Heart right ventricle (tissue), 16 donors: ENCODE measurements around the gene CPTP. TPM values are rescaled to one million over a fixed set of nuclear protein-coding genes. Genes with fewer than 3 reads are reported as not detected.

ENCODE experiments used
- ATAC-seq, 8 donors: fragments of 200-7000 bp; cut with Tn5 transposase; one replicate each; pipeline ENCODE4 v1.9.1; 2020; ENCODE audit warnings: mild to moderate bottlenecking in 8 of 8, moderate library complexity in 8 of 8, moderate number of reproducible peaks in 1 of 8
- DNase-seq, 2 donors: peaks; one replicate each; pipeline ENCODE4 v3.0.0-alpha.2; 2020
- H3K27ac ChIP-seq, 10 donors: fragments of 200-600 bp; sonication (generic) in 2 of 10; one replicate each; pipeline versions ENCODE4 v1.5.0 to v1.8.0; 2020 to 2022; ENCODE audit warnings: mild to moderate bottlenecking in 3 of 10
- H3K27me3 ChIP-seq, 7 donors: fragments of 200-600 bp; one replicate each; pipeline ENCODE4 v1.8.0; 2021 to 2022; ENCODE audit warnings: mild to moderate bottlenecking in 2 of 7
- H3K36me3 ChIP-seq, 9 donors: fragments of 200-600 bp; sonication (generic) in 1 of 9; one replicate each; pipeline versions ENCODE4 v1.5.0 to v1.8.0; 2020 to 2022; ENCODE audit warnings: mild to moderate bottlenecking in 2 of 9
- H3K4me1 ChIP-seq, 9 donors: fragments of 200-600 bp; sonication (generic) in 1 of 9; one replicate each; pipeline versions ENCODE4 v1.5.0 to v1.8.0; 2020 to 2022; ENCODE audit warnings: mild to moderate bottlenecking in 4 of 9
- H3K4me3 ChIP-seq, 10 donors: fragments of 200-600 bp; sonication (generic) in 2 of 10; one replicate each; pipeline versions ENCODE4 v1.5.0 to v1.8.0; 2020 to 2022; ENCODE audit warnings: mild to moderate bottlenecking in 7 of 10, moderate library complexity in 2 of 10
- H3K9me3 ChIP-seq, 11 donors: fragments of 200-600 bp in 10 of 11; sonication (generic) in 2 of 11; one replicate each; pipeline versions ENCODE4 v1.5.0 to v1.8.0; 2013 to 2022; ENCODE audit warnings: mild to moderate bottlenecking in 2 of 11, control low read depth in 1 of 11, moderate library complexity in 1 of 11
- WGBS, 2 donors: extraction: QIAGEN DNeasy Blood & Tissue Kit; methylation state at CpG; one replicate each; pipeline ENCODE4 v1.1.7; 2013; ENCODE audit warnings: inconsistent platforms in 1 of 2; 5-methylcytosine and 5-hydroxymethylcytosine counted together
- intact Hi-C, 10 donors: fragments of 100-400 bp; cut with DNase I; formaldehyde crosslinking; loops; one replicate each; pipeline versions ENCODE4 v1.11.1 to v1.14.2; 2022
- polyA plus RNA-seq, 2 donors: library from polyadenylated mRNA; stranded (reverse); fragments of 200-250 nt; gene quantifications; one replicate each; pipeline ENCODE4 v1.2.3, GENCODE V29; 2013
- total RNA-seq, 10 donors: library from RNA; stranded (reverse); fragmentation: NEBNext Ultra II Directional in 3 of 10; extraction: Animal tissue kit (Norgen Biotek cat#: 25700) in 3 of 10; gene quantifications; one replicate each; pipeline versions ENCODE4 v1.2.1 to v1.2.4, GENCODE V29; 2021 to 2023
- TF ChIP-seq, protein P1 (sequence below), 9 donors: fragments of 200-600 bp; sonication (generic) in 2 of 9; IDR thresholded peaks; one replicate each; pipeline versions ENCODE4 v1.5.0 to v1.8.0; 2021 to 2022; ENCODE audit warnings: antibody characterized with exemption in 9 of 9, mild to moderate bottlenecking in 5 of 9, moderate library complexity in 1 of 9
- donor health status: Arrhythmogenic right ventricular cardiomyopathy.
- donor health status: ischemic (EF 13 %, LVEDD 7.1; RV severe dilation, severe dysfunction).
- donor health status: healthy with polysubstance abuse.
- donor health status: DM: no; HTN: yes; CAD: no.
- donor health status: DM: no; HTN: no; CAD: no.
- donor health status: ischemic (EF 25% LVEDD 6.9; RV normal size, moderate dysfunction).
- donor health status: ischemic (EF 25% LVEDD 5.7; RV mildly dilated, moderate dysfunction).
- donor health status: healthy.
- donor health status: DM: yes; HTN: yes; CAD: no.
- donor health status: Ischemic cardiomyopathy.
- donor health status: ischemic (EF 35%, LVEDD 5.7; RV mildly dilated, moderate dysfunction).
- donor health status: nonischemic (EF 11% LVEDD 7.7; RV severe dilation, severe dysfunction).
- donor health status: DM: yes; HTN: yes; CAD: no.
- donor health status: PGD.
- donor health status: ischemic (EF 29% LVEDD 5.4; RV normal size, mild dysfunction).
- donor health status: nonischemic (EF 23%, LVEDD 6.1; RV moderate dilation, normal function).

CPTP gene
- total and polyA plus RNA-seq, 12 donors: 49.4 to 222 (median 65.4) TPM

DNA sequence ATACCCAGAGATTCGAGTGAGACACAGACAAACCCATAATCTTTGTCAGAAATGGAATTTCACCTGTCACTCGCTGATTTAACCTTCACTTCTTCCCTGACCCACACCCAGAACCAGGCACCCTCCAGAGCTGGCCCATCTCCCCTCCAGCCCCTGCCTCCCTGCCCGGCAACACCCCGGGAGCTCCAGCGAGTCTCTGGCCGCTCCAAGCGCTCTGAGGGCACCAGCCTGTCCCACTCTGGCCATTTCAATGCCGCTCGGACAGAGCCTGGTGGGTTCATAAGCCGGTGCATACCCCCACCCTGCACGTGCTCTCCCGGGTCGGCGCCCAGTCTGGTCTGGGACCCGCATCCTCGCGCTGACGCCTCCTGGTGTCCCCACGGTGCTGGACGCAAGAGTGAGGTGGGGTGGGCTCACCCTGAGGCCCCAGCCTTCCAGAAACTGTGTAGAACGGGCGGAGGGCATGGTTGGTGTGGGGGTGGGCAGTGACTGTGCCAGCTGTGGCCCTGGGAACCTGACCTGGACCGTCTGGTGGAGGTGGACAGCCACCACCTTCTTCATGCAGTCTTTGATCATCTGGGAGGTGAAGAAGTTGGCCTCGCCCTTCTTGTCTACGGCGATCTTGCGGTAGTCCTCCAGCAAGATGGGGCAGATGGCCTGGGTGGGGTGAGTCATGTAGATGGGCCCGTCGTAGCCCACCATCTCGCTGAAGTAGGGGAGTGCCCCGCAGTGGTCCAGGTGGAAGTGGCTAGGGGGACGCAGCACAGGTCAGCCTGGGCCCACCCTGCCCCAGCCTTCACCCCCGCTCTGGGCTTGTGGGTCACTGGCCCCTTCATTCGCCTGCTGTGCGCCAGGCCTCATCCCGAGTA, 5.6 kb upstream of the CPTP start:
- H3K36me3 ChIP-seq: peaks cover 0 to 76% (median 23%) of the 10 kb centered on the region in 9 donors
- 90% methylated on average over 36 of the region's 36 CpGs for WGBS, 2 donors
- peaks cover 0 to 52% (median 38%) of the 10 kb centered on the region in 9 donors for H3K4me1 ChIP-seq
- no peaks in the 10 kb centered on the region for H3K27me3 ChIP-seq
- no peaks in the 10 kb centered on the region for H3K9me3 ChIP-seq
- peak in 2 of 8 donors; percentile 1 to 10 for ATAC-seq
- intact Hi-C loops: no loop called here
- TF ChIP-seq, protein P1, sequence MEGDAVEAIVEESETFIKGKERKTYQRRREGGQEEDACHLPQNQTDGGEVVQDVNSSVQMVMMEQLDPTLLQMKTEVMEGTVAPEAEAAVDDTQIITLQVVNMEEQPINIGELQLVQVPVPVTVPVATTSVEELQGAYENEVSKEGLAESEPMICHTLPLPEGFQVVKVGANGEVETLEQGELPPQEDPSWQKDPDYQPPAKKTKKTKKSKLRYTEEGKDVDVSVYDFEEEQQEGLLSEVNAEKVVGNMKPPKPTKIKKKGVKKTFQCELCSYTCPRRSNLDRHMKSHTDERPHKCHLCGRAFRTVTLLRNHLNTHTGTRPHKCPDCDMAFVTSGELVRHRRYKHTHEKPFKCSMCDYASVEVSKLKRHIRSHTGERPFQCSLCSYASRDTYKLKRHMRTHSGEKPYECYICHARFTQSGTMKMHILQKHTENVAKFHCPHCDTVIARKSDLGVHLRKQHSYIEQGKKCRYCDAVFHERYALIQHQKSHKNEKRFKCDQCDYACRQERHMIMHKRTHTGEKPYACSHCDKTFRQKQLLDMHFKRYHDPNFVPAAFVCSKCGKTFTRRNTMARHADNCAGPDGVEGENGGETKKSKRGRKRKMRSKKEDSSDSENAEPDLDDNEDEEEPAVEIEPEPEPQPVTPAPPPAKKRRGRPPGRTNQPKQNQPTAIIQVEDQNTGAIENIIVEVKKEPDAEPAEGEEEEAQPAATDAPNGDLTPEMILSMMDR (IDR thresholded peaks at IDR 0.05): no peak
- H3K27ac ChIP-seq: peak overlapping the region in 8 of 10 donors; percentile 6 to 71 (median 34)
- no peak for DNase-seq
- no peak overlapping the region for H3K4me3 ChIP-seq

- DNase-seq: no peak
- intact Hi-C loops: no loop called here
- H3K27ac ChIP-seq: peak overlapping the region in 1 of 10 donors; percentile 6
- H3K27me3 ChIP-seq: no peaks in the 10 kb centered on the region
- H3K9me3 ChIP-seq: no peaks in the 10 kb centered on the region
- H3K4me1 ChIP-seq: peaks cover 0 to 52% (median 38%) of the 10 kb centered on the region in 9 donors
- 87 to 95% methylated on average over 13 of the region's 13 CpGs for WGBS, 2 donors
- H3K4me3 ChIP-seq: no peak overlapping the region
- TF ChIP-seq, protein P1 (IDR thresholded peaks at IDR 0.05): no peak
- H3K36me3 ChIP-seq: peaks cover 0 to 71% (median 17%) of the 10 kb centered on the region in 9 donors
- ATAC-seq: no peak
These were observed 5.0 kb upstream of the CPTP start for GRCh38 chr1:1319646-1319941.

DNA sequence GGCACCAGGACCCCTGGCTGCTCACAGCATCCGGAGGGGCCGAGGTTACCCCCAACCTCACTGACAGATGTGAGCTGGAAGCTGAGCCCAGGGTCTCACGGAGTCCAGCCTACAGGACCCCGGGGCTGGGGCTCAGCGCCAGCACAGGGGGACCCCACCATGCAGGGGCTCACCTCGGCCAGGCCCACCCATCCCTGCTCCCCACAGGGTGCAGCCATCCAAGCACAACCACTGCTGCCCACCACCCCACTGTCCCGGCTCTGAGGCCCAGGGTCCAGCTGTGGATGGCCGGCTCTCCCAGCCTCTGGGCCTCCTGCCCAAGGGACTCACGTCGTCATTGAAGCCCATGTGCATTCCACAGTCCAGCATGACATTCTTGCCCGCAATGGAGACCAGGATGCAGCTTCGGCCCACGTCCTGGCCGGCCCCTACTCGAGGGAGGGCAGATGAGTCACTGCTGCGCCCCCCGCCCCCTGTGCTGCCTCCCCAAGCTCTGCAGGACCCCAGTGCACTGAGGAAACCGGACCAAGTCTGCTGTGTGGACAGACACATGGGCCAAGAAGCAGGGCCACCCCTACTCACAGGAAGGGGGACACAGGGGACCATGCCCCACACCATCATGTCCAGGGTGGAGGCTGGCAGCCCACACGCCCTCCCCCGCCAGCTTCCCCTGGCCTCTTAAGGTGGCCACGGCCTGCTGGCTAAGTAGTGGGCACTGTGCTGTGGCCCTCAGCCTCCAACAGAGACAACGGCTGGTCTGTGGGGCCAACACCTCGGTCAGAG, 3.7 kb upstream of the CPTP start:
- Histone ChIP-seq H3K4me1 (peaks cover 5 to 62% (median 47%) of the 10 kb centered on the region in 9 donors), H3K9me3 (no peaks in the 10 kb centered on the region), H3K4me3 (no peak overlapping the region), H3K27me3 (no peaks in the 10 kb centered on the region), H3K36me3 (peaks cover 0 to 62% (median 17%) of the 10 kb centered on the region in 9 donors), H3K27ac (peak overlapping the region in 2 of 10 donors; percentile 4 to 10)
- DNase-seq (no peak), ATAC-seq (no peak)
- WGBS, 2 donors: 69 to 73% methylated on average over 23 of the region's 23 CpGs
- TF ChIP-seq, protein P1 (IDR thresholded peaks at IDR 0.05): no peak
- intact Hi-C loops: no loop called here

DNA sequence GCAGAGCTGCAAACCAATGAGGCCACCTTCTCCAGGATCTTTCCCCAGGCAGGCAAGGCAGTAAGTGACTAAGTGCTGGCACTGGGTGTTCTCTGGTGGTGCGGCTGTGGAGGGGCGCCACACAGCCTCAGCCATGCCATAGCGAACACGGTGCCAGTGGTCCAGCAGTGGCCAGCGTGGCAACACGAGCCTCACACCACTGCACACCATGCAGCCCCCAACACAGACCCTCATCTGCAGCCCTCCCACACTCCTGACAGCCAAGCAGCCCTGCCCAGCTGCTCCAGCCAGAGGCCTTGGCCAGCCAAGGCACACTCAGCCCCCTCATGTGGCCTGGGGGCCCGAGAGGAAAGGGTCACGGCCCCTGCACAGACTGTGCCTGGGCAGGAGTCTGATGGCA, 3.1 kb upstream of the CPTP start:
- intact Hi-C loops: no loop called here
- 87 to 89% methylated on average over 8 of the region's 8 CpGs for WGBS, 2 donors
- Histone ChIP-seq H3K27me3 (no peaks in the 10 kb centered on the region), H3K27ac (peak overlapping the region in 2 of 10 donors; percentile 4 to 10), H3K4me1 (peaks cover 10 to 69% (median 53%) of the 10 kb centered on the region in 9 donors), H3K9me3 (no peaks in the 10 kb centered on the region), H3K36me3 (peaks cover 0 to 56% (median 13%) of the 10 kb centered on the region in 9 donors), H3K4me3 (no peak overlapping the region)
- ATAC-seq (no peak), DNase-seq (no peak)
- TF ChIP-seq, protein P1 (IDR thresholded peaks at IDR 0.05): no peak
